ENCODE measurements around the gene KIF17.

GRCh38 chr1:20719871-20720620 lies 2.2 kb upstream of the KIF17 start:
- TF ChIP-seq CTCF (IDR thresholded peaks at IDR 0.05) = no peak
- TF ChIP-seq POLR2A (IDR thresholded peaks at IDR 0.05) = no peak
